Prostate gland (tissue), 2 donors: ENCODE results near the gene CTDP1. TPM values are rescaled to one million over a fixed set of nuclear protein-coding genes. Genes with fewer than 3 reads are reported as not detected.

Source experiments
- DNase-seq: peaks from one replicate; pipeline ENCODE4 v3.0.0-alpha.2; 2019; ENCODE audit warnings: low spot score
- H3K27ac ChIP-seq, 2 donors: fragments of 200-600 bp; sonication (generic); 2 replicates each; pipeline ENCODE4 v1.5.1; 2017 to 2019
- H3K27me3 ChIP-seq: fragments of 200-600 bp; sonication (generic); replicated peaks from 2 replicates; pipeline ENCODE4 v1.5.1; 2019; ENCODE audit not compliant: insufficient read depth
- H3K36me3 ChIP-seq, 2 donors: fragments of 200-600 bp; sonication (generic); 1 replicate in 1 of 2; 2 replicates in 1 of 2; pipeline versions ENCODE4 v1.5.1 to v1.8.1; 2017 to 2019
- H3K4me1 ChIP-seq: fragments of 200-600 bp; sonication (generic); replicated peaks from 2 replicates; pipeline ENCODE4 v1.5.1; 2019
- H3K4me3 ChIP-seq, 2 donors: fragments of 200-600 bp; sonication (generic); 2 replicates each; pipeline ENCODE4 v1.5.1; 2017 to 2019
- H3K9me3 ChIP-seq: fragments of 200-600 bp; sonication (generic); 2 replicates; pipeline ENCODE4 v1.5.1; 2017
- CTCF ChIP-seq, 4 experiments: fragments of 200-600 bp in 2 of 4; fragments of 450-650 bp in 2 of 4; sonication (generic) in 2 of 4; IDR thresholded peaks; 1 replicate in 3 of 4; 2 replicates in 1 of 4; pipeline ENCODE4 v1.5.1; 2016 to 2019; ENCODE audit warnings: antibody characterized with exemption in 4 of 4, mild to moderate bottlenecking in 2 of 4, moderate library complexity in 2 of 4
- POLR2A ChIP-seq: fragments of 450-650 bp; IDR thresholded peaks from one replicate; pipeline ENCODE4 v1.6.1; 2016; ENCODE audit warnings: antibody characterized with exemption, mild to moderate bottlenecking
- POLR2AphosphoS5 ChIP-seq: sonication (generic); formaldehyde crosslinking; IDR thresholded peaks from one replicate; pipeline ENCODE4 v1.6.1; 2017; ENCODE audit warnings: antibody characterized with exemption
- WGBS: methylation state at CpG from one replicate; pipeline ENCODE4 v1.1.5; 2018; 5-methylcytosine and 5-hydroxymethylcytosine counted together
- intact Hi-C: fragments of 100-400 bp; cut with DNase I; formaldehyde crosslinking; loops from one replicate; pipeline ENCODE4 v1.14.2; 2022
- total RNA-seq, 2 donors: library from RNA; depleted of rRNA; stranded (reverse); fragments of >200 nt; gene quantifications; one replicate each; pipeline ENCODE4 v1.1.0, GENCODE V29; 2016

Gene CTDP1
- total RNA-seq, 2 donors from 2014 or later: 23.0 to 33.6 TPM

DNA sequence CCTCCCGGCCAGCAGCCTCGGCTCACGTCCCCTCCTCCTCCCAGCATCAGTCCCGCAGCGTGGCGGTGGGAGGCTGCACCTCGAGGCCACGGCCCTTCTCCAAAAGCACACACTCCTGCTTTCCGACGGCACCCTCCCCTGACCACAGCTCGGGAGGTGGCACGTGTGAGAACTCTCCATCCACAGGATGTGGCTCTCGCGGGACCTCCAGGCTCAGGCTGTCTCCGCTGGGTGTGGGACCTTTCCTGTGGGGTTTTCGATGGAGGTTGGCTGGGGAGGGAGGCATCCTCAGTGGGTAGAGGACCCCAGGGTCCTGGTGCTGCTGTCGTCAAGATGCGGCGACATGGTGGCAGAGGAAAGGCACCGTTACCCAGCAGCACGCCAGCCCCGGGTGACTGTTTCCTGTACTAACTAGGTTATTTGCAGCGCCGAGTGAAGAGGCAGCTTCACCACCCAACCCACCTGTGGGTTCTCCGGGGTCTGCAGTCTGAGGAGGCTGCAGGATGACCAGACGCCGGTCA lies 75.3 kb downstream of the CTDP1 start:
- Histone ChIP-seq H3K27me3 (no peaks in the 10 kb centered on the region), H3K27ac (no peak overlapping the region), H3K36me3 (peaks cover 0 to 13% of the 10 kb centered on the region in 2 donors), H3K9me3 (no peaks in the 10 kb centered on the region), H3K4me3 (no peak overlapping the region), H3K4me1 (no peaks in the 10 kb centered on the region)
- 97% methylated on average over 27 of the region's 27 CpGs for WGBS
- no peak for DNase-seq
- intact Hi-C loops: no loop called here
- TF ChIP-seq POLR2A (no peak), POLR2AphosphoS5 (no peak), CTCF (IDR thresholded peaks at IDR 0.05) (no peak)

GRCh38 chr18:79755496-79756142 lies 76.0 kb downstream of the CTDP1 start:
- H3K36me3 ChIP-seq: peaks cover 0 to 13% of the 10 kb centered on the region in 2 donors
- no peaks in the 10 kb centered on the region for H3K9me3 ChIP-seq
- DNase-seq: no peak
- H3K4me3 ChIP-seq: no peak overlapping the region
- no peak for TF ChIP-seq CTCF (IDR thresholded peaks at IDR 0.05)
- intact Hi-C loops: no loop called here
- WGBS: 95% methylated on average over 31 of the region's 31 CpGs
- no peaks in the 10 kb centered on the region for H3K27me3 ChIP-seq
- no peak overlapping the region for H3K27ac ChIP-seq
- H3K4me1 ChIP-seq: no peaks in the 10 kb centered on the region

DNA sequence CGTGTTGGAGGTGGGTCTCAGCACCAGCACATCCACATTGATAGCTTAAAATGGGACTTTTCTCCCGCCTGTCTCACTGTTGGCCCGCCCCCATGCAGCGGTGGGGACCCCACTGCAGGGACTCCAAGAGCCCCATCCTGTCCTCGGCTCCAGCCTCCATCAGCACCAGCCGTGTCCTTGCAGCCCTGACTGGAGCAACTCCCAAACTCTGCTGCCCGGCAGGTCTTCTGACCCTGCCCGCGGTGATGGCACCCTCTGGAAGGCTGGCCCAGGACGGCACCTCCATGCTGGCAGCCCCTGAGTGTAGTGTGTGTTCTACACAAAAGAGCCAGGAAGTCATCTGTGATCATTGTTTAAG lies 76.5 kb downstream of the CTDP1 start:
- 97% methylated on average over 10 of the region's 10 CpGs for WGBS
- DNase-seq: no peak

DNA sequence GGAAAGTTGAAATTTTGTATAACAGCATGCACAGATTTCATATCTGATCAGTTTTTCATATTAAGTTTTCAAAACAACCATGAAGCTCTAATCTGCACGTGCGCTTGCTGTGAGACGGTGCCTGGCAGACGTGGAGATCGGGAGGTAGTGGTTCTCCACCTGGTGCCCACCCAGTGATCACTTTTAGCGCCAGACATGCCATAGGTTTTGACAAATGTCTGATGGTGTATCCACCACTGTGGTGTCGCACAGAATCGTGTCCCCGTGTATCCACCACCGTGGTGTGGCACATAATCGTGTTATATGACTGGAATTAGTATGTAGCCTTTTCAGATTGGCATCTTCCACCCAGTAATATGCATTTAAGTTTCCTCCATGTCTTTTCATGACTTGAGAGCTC lies 77.2 kb downstream of the CTDP1 start:
- Histone ChIP-seq H3K36me3 (peaks cover 0 to 13% of the 10 kb centered on the region in 2 donors), H3K27me3 (no peaks in the 10 kb centered on the region), H3K4me3 (no peak overlapping the region), H3K4me1 (no peaks in the 10 kb centered on the region), H3K27ac (no peak overlapping the region), H3K9me3 (no peaks in the 10 kb centered on the region)
- 97% methylated on average over 11 of the region's 11 CpGs for WGBS
- DNase-seq: no peak
- TF ChIP-seq POLR2AphosphoS5 (no peak), POLR2A (no peak), CTCF (IDR thresholded peaks at IDR 0.05) (no peak)
- intact Hi-C loops: no loop called here

More for the DNA sequence above, 76.5 kb downstream of the CTDP1 start:
- intact Hi-C loops: no loop called here
- Histone ChIP-seq H3K4me1 (no peaks in the 10 kb centered on the region), H3K36me3 (peaks cover 0 to 13% of the 10 kb centered on the region in 2 donors), H3K27me3 (no peaks in the 10 kb centered on the region), H3K4me3 (no peak overlapping the region), H3K9me3 (no peaks in the 10 kb centered on the region), H3K27ac (no peak overlapping the region)
- TF ChIP-seq CTCF (IDR thresholded peaks at IDR 0.05): no peak
- TF ChIP-seq POLR2AphosphoS5: no peak
- no peak for TF ChIP-seq POLR2A

- no peak overlapping the region for H3K27ac ChIP-seq
- WGBS: 20% methylated on average over 1 of the region's 1 CpG
- H3K4me3 ChIP-seq: no peak overlapping the region
- H3K9me3 ChIP-seq: no peaks in the 10 kb centered on the region
- intact Hi-C loops: no loop called here
- DNase-seq: no peak
- TF ChIP-seq CTCF (IDR thresholded peaks at IDR 0.05) (no peak), POLR2A (no peak), POLR2AphosphoS5 (no peak)
- no peaks in the 10 kb centered on the region for H3K36me3 ChIP-seq
- H3K4me1 ChIP-seq: no peaks in the 10 kb centered on the region
- H3K27me3 ChIP-seq: no peaks in the 10 kb centered on the region
Measured at GRCh38 chr18:79760348-79760747, 80.7 kb downstream of the CTDP1 start.
